Sigmoid colon (tissue), 7 donors: ENCODE data around the gene GAREM1. TPM values are rescaled to one million over a fixed set of nuclear protein-coding genes. Genes with fewer than 3 reads are reported as not detected.

Source experiments
- DNase-seq: peaks from one replicate; pipeline ENCODE4 v3.0.0-alpha.2; 2019
- H3K27ac ChIP-seq, 4 donors: fragments of 200-600 bp; sonication (generic); one replicate each; pipeline ENCODE4 v1.5.1; 2016 to 2019; ENCODE audit warnings: mild to moderate bottlenecking in 1 of 4
- H3K27me3 ChIP-seq, 3 donors: fragments of 200-600 bp; sonication (generic); one replicate each; pipeline ENCODE4 v1.5.1; 2019; ENCODE audit warnings: mild to moderate bottlenecking in 1 of 3
- H3K36me3 ChIP-seq, 4 donors: fragments of 200-600 bp; sonication (generic); one replicate each; pipeline ENCODE4 v1.5.1; 2016 to 2019
- H3K4me1 ChIP-seq, 4 donors: fragments of 200-600 bp; sonication (generic); one replicate each; pipeline ENCODE4 v1.5.1; 2017 to 2019
- H3K4me3 ChIP-seq, 4 donors: fragments of 200-600 bp; sonication (generic); one replicate each; pipeline ENCODE4 v1.5.1; 2017 to 2019; ENCODE audit warnings: mild to moderate bottlenecking in 2 of 4, moderate library complexity in 1 of 4
- H3K9me3 ChIP-seq, 4 donors: fragments of 200-600 bp in 3 of 4; sonication (generic) in 3 of 4; one replicate each; pipeline versions ENCODE4 v1.5.1 to v1.6.1; 2013 to 2019
- EP300 ChIP-seq, 4 donors: sonication (generic); formaldehyde crosslinking; IDR thresholded peaks; one replicate each; pipeline ENCODE4 v1.6.1; 2017; ENCODE audit warnings: antibody characterized with exemption in 4 of 4
- POLR2A ChIP-seq, 2 donors: fragments of 450-650 bp; IDR thresholded peaks; one replicate each; pipeline ENCODE4 v1.6.1; 2016; ENCODE audit warnings: antibody characterized with exemption in 2 of 2, mild to moderate bottlenecking in 2 of 2, moderate library complexity in 2 of 2
- POLR2AphosphoS5 ChIP-seq, 4 donors: sonication (generic); formaldehyde crosslinking; IDR thresholded peaks; one replicate each; pipeline ENCODE4 v1.6.1; 2017; ENCODE audit warnings: antibody characterized with exemption in 4 of 4
- WGBS, 2 donors: extraction: QIAGEN DNeasy Blood & Tissue Kit; methylation state at CpG; one replicate each; pipeline ENCODE4 v1.1.7; 2013; 5-methylcytosine and 5-hydroxymethylcytosine counted together
- intact Hi-C: fragments of 100-400 bp; cut with DNase I; formaldehyde crosslinking; loops from one replicate; pipeline ENCODE4 v1.15.1; 2023
- polyA plus RNA-seq, 3 donors: library from polyadenylated mRNA; stranded (reverse); fragments of 200-250 nt; gene quantifications; one replicate each; pipeline ENCODE4 v1.2.3, GENCODE V29; 2013
- total RNA-seq, 4 donors: library from RNA; depleted of rRNA; stranded (reverse); fragments of >200 nt; gene quantifications; one replicate each; pipeline ENCODE4 v1.1.0, GENCODE V29; 2016
- TF ChIP-seq, protein P1 (sequence below), 4 experiments: fragments of 450-650 bp in 3 of 4; fragments of 200-600 bp in 1 of 4; IDR thresholded peaks; one replicate each; pipeline ENCODE4 v1.5.1; 2016 to 2019; ENCODE audit warnings: antibody characterized with exemption in 4 of 4, mild to moderate bottlenecking in 3 of 4, moderate library complexity in 2 of 4
- donor health status: healthy with polysubstance abuse.
- donor health status: Bipolar disorder and iron deficiency.
- donor health status: healthy.

The GAREM1 gene
- total and polyA plus RNA-seq, 7 donors = 4.9 to 11.8 (median 6.6) TPM

DNA sequence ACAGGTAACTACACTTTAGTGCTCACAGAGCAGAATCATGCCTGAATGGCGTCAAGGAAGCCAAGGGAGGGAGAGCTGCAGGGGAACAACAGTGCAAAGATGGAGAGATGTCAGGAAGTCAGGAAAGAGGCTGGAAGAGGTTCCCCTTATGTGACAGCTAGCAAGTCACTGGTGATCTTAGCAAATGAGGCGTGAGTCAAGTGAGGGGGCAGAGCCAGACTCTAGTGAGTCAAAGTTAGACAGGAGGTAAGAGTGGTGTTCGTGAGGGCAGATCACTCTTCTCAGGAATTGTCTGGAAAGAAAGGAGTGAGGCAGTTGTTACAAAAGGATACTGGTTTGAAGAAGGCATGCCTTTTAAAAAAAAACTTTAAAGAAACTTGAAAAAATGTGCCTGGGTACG is 193.8 kb downstream of the GAREM1 start:
- H3K27ac ChIP-seq = no peak overlapping the region
- no peaks in the 10 kb centered on the region for H3K36me3 ChIP-seq
- intact Hi-C loops = loop anchor here (5.0 kb wide), 1 partner anchor 120 kb away; no protein-coding TSS in a partner anchor
- peaks cover 0 to 16% (median 12%) of the 10 kb centered on the region in 4 donors for H3K4me1 ChIP-seq
- no peaks in the 10 kb centered on the region for H3K9me3 ChIP-seq
- TF ChIP-seq POLR2A (IDR thresholded peaks at IDR 0.05) (no peak), EP300 (IDR thresholded peaks at IDR 0.05) (no peak), POLR2AphosphoS5 (IDR thresholded peaks at IDR 0.05) (no peak)
- TF ChIP-seq, protein P1, sequence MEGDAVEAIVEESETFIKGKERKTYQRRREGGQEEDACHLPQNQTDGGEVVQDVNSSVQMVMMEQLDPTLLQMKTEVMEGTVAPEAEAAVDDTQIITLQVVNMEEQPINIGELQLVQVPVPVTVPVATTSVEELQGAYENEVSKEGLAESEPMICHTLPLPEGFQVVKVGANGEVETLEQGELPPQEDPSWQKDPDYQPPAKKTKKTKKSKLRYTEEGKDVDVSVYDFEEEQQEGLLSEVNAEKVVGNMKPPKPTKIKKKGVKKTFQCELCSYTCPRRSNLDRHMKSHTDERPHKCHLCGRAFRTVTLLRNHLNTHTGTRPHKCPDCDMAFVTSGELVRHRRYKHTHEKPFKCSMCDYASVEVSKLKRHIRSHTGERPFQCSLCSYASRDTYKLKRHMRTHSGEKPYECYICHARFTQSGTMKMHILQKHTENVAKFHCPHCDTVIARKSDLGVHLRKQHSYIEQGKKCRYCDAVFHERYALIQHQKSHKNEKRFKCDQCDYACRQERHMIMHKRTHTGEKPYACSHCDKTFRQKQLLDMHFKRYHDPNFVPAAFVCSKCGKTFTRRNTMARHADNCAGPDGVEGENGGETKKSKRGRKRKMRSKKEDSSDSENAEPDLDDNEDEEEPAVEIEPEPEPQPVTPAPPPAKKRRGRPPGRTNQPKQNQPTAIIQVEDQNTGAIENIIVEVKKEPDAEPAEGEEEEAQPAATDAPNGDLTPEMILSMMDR (IDR thresholded peaks at IDR 0.05) = no peak
- 89 to 92% methylated on average over 4 of the region's 4 CpGs for WGBS, 2 donors
- DNase-seq = no peak
- H3K27me3 ChIP-seq = no peaks in the 10 kb centered on the region
- H3K4me3 ChIP-seq = no peak overlapping the region

DNA sequence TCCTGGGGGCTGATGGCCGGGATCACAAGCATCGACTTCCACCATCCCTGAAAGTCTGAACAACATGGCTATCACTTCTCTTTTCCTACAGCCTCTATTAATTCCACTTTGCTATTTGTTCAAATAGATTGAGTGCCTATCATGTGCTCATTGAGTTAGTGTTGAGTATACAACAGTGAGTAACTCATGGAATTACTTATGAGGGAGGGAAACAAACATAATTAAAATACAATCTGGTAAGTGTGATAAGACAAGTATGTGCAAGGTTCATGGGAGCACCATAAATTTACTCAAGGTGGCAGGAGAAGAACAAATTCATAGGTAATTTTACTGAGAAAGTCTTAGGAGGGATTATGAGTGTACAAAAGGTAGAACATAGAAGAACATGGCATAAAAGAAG is 194.4 kb downstream of the GAREM1 start:
- intact Hi-C loops = loop anchor here (5.0 kb wide), 1 partner anchor 119 kb away; no protein-coding TSS in a partner anchor
- H3K9me3 ChIP-seq = no peaks in the 10 kb centered on the region
- WGBS, 2 donors = 93 to 96% methylated on average over 2 of the region's 2 CpGs
- no peak overlapping the region for H3K4me3 ChIP-seq
- peaks cover 0 to 21% (median 11%) of the 10 kb centered on the region in 4 donors for H3K4me1 ChIP-seq
- no peak overlapping the region for H3K27ac ChIP-seq
- no peak for DNase-seq
- TF ChIP-seq, protein P1 (IDR thresholded peaks at IDR 0.05) = no peak
- no peaks in the 10 kb centered on the region for H3K27me3 ChIP-seq
- H3K36me3 ChIP-seq = no peaks in the 10 kb centered on the region

- H3K4me3 ChIP-seq = no peak overlapping the region
- no peak overlapping the region for H3K27ac ChIP-seq
- 96 to 97% methylated on average over 8 of the region's 8 CpGs for WGBS, 2 donors
- TF ChIP-seq, protein P1 (IDR thresholded peaks at IDR 0.05) = no peak
- TF ChIP-seq POLR2A (IDR thresholded peaks at IDR 0.05) = no peak
- TF ChIP-seq EP300 (IDR thresholded peaks at IDR 0.05) = no peak
- no peak for TF ChIP-seq POLR2AphosphoS5 (IDR thresholded peaks at IDR 0.05)
- intact Hi-C loops = loop anchor here (5.0 kb wide), 1 partner anchor 118 kb away; no protein-coding TSS in a partner anchor
- no peak for DNase-seq
- H3K27me3 ChIP-seq = no peaks in the 10 kb centered on the region
- no peaks in the 10 kb centered on the region for H3K9me3 ChIP-seq
- peaks cover 0 to 12% (median under 1%) of the 10 kb centered on the region in 4 donors for H3K4me1 ChIP-seq
- peaks cover 0 to 1% (median 0%) of the 10 kb centered on the region in 4 donors for H3K36me3 ChIP-seq
Measured at GRCh38 chr18:32275221-32275620, 195.5 kb downstream of the GAREM1 start.

DNA sequence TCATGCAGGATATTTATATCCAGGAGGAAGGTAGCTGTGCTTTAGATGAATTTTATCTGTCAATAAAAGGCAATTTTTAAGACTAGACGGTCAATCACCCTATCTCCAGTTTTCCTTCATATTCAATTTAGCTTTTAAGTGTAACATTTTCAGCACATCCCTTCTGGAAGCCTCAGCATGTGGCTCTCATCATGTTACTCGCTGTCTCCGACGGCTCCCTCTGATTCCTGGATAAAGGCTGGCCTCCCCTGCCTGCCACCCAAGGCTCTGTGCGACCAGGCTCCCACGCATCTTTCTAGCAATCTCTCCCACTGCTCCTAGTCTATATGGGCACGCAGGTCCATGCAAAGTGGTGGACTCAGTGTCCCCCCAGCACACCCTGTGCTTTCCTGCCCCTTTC is 196.4 kb downstream of the GAREM1 start:
- no peak for DNase-seq
- Histone ChIP-seq H3K9me3 (no peaks in the 10 kb centered on the region), H3K27ac (no peak overlapping the region), H3K36me3 (peaks cover 0 to 10% (median under 1%) of the 10 kb centered on the region in 4 donors), H3K27me3 (no peaks in the 10 kb centered on the region), H3K4me1 (peaks cover 0 to 7% (median 0%) of the 10 kb centered on the region in 4 donors), H3K4me3 (no peak overlapping the region)
- 91 to 94% methylated on average over 7 of the region's 7 CpGs for WGBS, 2 donors
- intact Hi-C loops = no loop called here
- TF ChIP-seq, protein P1 (IDR thresholded peaks at IDR 0.05) = no peak
- no peak for TF ChIP-seq EP300 (IDR thresholded peaks at IDR 0.05)
- TF ChIP-seq POLR2A (IDR thresholded peaks at IDR 0.05) = no peak
- TF ChIP-seq POLR2AphosphoS5 (IDR thresholded peaks at IDR 0.05) = no peak

- Histone ChIP-seq H3K4me3 (no peak overlapping the region), H3K27ac (no peak overlapping the region), H3K27me3 (no peaks in the 10 kb centered on the region), H3K4me1 (peaks cover 0 to 7% (median 0%) of the 10 kb centered on the region in 4 donors), H3K9me3 (no peaks in the 10 kb centered on the region), H3K36me3 (peaks cover 0 to 33% (median 7%) of the 10 kb centered on the region in 4 donors)
- intact Hi-C loops = loop anchor here (1.0 to 2.0 kb wide), 2 partner anchors 199 to 281 kb away; partner anchors contain the start of gene GAREM1
- DNase-seq = no peak
- 41 to 62% methylated on average over 5 of the region's 5 CpGs for WGBS, 2 donors
- TF ChIP-seq POLR2AphosphoS5 (IDR thresholded peaks at IDR 0.05) = no peak
- TF ChIP-seq, protein P1 (IDR thresholded peaks at IDR 0.05) = peak; percentile 57 to 70 (median 60)
Measured at GRCh38 chr18:32271672-32272208, 198.9 kb downstream of the GAREM1 start.
